ENCODE measurements around the gene ZFX.

ZFX gene

DNA sequence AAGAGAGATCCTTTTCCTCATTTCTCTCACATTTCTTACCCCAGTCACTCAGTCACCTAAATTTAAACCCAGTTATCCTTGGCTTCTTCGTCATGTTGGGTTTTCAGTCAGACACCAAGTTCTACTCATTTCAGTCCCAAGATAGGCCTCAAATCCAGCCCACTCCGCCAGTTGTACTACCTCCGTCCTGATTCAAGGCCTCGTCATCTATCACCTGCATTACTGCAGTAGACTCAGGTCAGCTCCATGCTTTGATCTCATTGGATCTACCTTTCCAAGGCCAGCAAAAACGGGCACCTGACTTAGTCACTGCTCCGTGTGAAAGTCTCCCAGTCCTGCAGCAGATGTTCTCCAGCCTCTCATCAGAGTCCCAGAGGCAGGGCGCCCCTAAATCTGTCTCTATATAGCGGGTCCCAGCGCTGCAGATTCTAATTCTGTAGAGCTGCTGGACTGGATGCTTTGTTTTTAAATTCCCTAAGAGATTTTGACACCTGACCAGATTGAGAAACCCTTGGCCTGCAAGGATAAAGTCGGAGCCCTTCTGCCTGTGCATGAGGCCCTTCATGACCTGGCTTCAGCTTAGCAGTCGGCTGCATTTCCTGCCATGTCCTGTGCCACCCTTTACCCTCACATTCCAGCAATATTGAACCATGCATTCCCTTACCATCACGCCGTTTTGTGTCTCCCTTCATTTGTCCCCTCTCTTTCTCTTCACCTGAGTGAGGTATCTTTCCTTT, 53.7 kb downstream of the ZFX start:
- DNase-seq: no peak

GRCh38 chrX:24204331-24204730, 54.8 kb downstream of the ZFX start:
- DNase-seq: no peak

- DNase-seq: no peak
Observed at GRCh38 chrX:24204958-24205357, 55.4 kb downstream of the ZFX start.

GRCh38 chrX:24207826-24208225, 58.3 kb downstream of the ZFX start:
- DNase-seq: no peak

GRCh38 chrX:24208496-24209240, 59.1 kb downstream of the ZFX start:
- DNase-seq: no peak

DNA sequence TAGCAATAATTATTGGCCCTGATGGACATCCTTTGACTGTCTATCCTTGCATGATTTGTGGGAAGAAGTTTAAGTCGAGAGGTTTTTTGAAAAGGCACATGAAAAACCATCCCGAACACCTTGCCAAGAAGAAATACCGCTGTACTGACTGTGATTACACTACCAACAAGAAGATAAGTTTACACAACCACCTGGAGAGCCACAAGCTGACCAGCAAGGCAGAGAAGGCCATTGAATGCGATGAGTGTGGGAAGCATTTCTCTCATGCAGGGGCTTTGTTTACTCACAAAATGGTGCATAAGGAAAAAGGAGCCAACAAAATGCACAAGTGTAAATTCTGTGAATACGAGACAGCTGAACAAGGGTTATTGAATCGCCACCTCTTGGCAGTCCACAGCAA, 60.7 kb downstream of the ZFX start:
- no peak for DNase-seq

- no peak for DNase-seq
Observed at GRCh38 chrX:24214568-24214967, 65.0 kb downstream of the ZFX start.

- no peak for DNase-seq
Observed at GRCh38 chrX:24215272-24215671, 65.7 kb downstream of the ZFX start.

GRCh38 chrX:24216037-24216436, 66.5 kb downstream of the ZFX start:
- DNase-seq: no peak

- no peak for DNase-seq
Observed at GRCh38 chrX:24216827-24217226, 67.3 kb downstream of the ZFX start.

- no peak for DNase-seq
Observed at GRCh38 chrX:24219320-24219719, 69.8 kb downstream of the ZFX start.

GRCh38 chrX:24221872-24222271, 72.3 kb downstream of the ZFX start:
- DNase-seq: no peak

DNA sequence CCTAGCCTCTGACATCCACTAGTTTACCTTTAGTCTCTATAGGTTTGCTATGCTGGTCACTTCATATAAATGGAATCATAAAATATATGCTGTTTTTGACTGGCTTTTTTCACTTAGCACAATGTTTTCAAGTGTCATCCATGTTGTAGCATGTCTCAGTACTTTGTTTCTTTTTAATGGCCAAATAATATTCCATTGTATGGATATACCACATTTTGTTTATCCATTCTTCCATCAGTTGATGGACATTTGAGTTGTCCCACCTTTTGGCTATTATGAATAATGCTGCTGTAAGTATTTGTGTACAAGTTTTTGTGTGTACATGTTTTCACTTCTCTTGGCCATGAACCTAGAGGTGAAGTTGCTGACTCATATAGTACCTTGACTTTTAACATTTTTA, 75.7 kb downstream of the ZFX start:
- DNase-seq: no peak

GRCh38 chrX:24226176-24226575, 76.6 kb downstream of the ZFX start:
- DNase-seq: no peak

DNA sequence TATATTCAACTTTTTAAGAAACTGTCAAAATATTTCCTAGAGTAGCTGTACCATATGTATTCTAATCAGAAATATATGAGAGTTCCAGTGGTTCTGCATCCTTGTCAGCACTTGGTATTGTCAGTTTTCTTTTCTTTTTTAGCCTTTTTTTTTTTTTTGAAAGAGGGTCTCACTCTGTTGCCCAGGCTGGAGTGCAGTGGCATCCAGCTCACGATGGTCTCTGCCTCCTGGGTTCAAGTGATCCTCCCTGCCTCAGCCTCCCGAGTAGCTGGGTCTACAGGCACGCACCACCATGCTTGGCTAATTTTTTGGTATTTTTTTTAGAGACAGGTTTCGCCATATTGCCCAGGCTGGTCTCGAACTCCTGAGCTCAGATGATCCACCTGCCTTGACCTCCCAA, 79.1 kb downstream of the ZFX start:
- no peak for DNase-seq

- no peak for DNase-seq
Observed at GRCh38 chrX:24229400-24229879, 79.9 kb downstream of the ZFX start.

- no peak for DNase-seq
Observed at GRCh38 chrX:24229976-24230375, 80.4 kb downstream of the ZFX start.

- no peak for DNase-seq
Observed at GRCh38 chrX:24231131-24231540, 81.6 kb downstream of the ZFX start.

DNA sequence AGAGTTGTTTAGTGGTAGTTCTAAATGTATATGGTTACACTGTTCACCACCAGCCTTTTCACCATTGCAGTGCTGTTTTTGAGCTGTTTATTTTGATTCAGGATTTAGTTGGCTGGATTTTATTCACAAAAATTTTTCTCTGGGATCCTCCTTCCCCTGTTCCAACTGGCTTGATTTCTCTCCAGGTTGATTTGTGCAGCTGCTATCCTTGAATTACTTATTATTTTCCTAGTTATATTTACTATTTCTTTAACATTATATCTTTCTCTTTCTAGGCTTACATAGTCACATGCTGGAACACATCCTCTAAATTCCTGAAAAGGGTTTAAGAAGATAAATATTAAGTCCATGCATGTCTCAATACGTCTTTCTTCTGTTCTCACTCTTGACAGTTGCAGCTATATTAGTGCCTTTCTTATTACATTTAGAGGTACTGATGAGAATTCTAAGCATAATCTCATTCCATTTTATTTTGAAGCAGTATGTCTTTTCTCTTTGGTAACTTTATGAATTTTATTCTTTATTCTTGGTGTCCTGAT, 82.2 kb downstream of the ZFX start:
- DNase-seq: no peak

- no peak for DNase-seq
Observed at GRCh38 chrX:24232796-24233195, 83.3 kb downstream of the ZFX start.

GRCh38 chrX:24235084-24235710, 85.7 kb downstream of the ZFX start:
- DNase-seq: no peak

- peak; percentile 16 for DNase-seq
Observed at GRCh38 chrX:24241822-24242648, 92.5 kb downstream of the ZFX start.

Data from NCI-H2029 (cell line).